ENCODE data around the gene MAPRE3.

The MAPRE3 gene

GRCh38 chr2:27042985-27043634, 72.7 kb downstream of the MAPRE3 start:
- no peak for DNase-seq

GRCh38 chr2:27049422-27050280, 79.2 kb downstream of the MAPRE3 start:
- no peak for DNase-seq

GRCh38 chr2:27050281-27050995, 80.0 kb downstream of the MAPRE3 start:
- DNase-seq = peak; percentile 92

GRCh38 chr2:27050996-27051901, 80.8 kb downstream of the MAPRE3 start, which contains the start of gene AGBL5:
Gene AGBL5, plus strand, starts transcription at chr2:27051668. Its CDS starts 1,291 bp downstream, at chr2:27052959.
- peak; percentile 93 for DNase-seq

- peak; percentile 17 for DNase-seq
These were observed 81.6 kb downstream of the MAPRE3 start for GRCh38 chr2:27051902-27052645.

- no peak for DNase-seq
These were observed 82.9 kb downstream of the MAPRE3 start for GRCh38 chr2:27053321-27053720.

- no peak for DNase-seq
These were observed 83.3 kb downstream of the MAPRE3 start for GRCh38 chr2:27053776-27054175.

GRCh38 chr2:27054721-27055120, 84.3 kb downstream of the MAPRE3 start:
- no peak for DNase-seq

GRCh38 chr2:27057184-27057583, 86.7 kb downstream of the MAPRE3 start:
- no peak for DNase-seq

- no peak for DNase-seq
These were observed 87.8 kb downstream of the MAPRE3 start for GRCh38 chr2:27058210-27058609.

GRCh38 chr2:27059141-27059820, 88.8 kb downstream of the MAPRE3 start:
- no peak for DNase-seq

GRCh38 chr2:27060323-27060722, 89.9 kb downstream of the MAPRE3 start:
- no peak for DNase-seq

GRCh38 chr2:27065128-27065527, 94.7 kb downstream of the MAPRE3 start:
- DNase-seq = no peak

GRCh38 chr2:27067385-27067784, 96.9 kb downstream of the MAPRE3 start:
- DNase-seq = no peak

- no peak for DNase-seq
These were observed 99.0 kb downstream of the MAPRE3 start for GRCh38 chr2:27069436-27069835.

- DNase-seq = no peak
These were observed 99.7 kb downstream of the MAPRE3 start for GRCh38 chr2:27069961-27070618.

- DNase-seq = no peak
These were observed 100.3 kb downstream of the MAPRE3 start for GRCh38 chr2:27070653-27071276.

- DNase-seq = peak; percentile 92
These were observed 101.0 kb downstream of the MAPRE3 start, which contains the start of gene OST4 for GRCh38 chr2:27071277-27071989. Gene OST4, minus strand, starts transcription at chr2:27071654.
